Skin of body (tissue), 2 donors: Measurements from ENCODE around the gene COL23A1. TPM values are rescaled to one million over a fixed set of nuclear protein-coding genes. Genes with fewer than 3 reads are reported as not detected.

Experiments used
- DNase-seq: peaks from one replicate; lab custom pipeline; 2025; lab: John Stamatoyannopoulos, UW
- total RNA-seq: library from RNA; depleted of rRNA; stranded (reverse); fragments of >200 nt; gene quantifications from one replicate; pipeline ENCODE4 v1.2.3, GENCODE V29; 2014

COL23A1 gene
- total RNA-seq, 1 donor from 2014 or later = 4.6 TPM

DNA sequence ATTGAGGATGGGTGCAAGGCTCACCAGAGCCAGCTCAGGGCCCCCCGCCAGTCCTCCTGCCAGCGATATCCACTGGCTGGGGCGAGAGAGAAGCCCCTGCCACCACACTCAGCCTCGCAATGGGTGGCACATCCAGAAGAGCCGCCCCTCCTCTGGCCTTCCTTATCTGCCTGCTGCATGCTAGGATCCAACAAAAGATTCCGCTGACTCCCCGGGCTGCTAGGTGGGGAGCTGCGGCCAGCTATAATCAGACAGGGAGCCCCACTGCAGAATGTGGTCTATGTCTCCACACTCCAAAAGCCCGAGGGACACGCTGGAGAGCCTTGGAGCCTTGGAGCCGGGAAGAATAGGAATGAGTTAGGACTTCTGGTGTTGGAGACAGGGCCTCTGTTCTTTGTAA, 32.8 kb downstream of the COL23A1 start:
- DNase-seq = no peak

DNA sequence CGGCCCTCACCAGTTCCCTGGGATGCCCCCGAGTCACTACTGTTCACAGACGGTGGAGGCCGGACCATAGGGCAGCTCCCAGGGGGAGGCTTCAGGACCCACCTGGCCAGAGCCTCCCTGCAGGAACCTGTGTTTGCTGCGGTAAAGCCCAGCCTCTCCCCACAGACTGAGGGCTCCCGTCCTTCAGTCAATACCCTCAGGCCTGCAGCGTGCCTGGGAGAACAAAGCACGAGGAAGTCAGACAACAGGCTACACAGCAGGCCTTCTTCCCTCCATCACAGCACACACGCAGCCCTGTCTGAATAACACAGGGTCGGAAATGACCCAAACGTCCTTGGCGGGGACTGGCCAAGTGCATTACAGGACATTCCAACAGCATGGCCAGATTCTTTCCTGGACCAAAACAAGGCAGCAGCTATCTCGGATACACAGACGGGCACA, 34.4 kb downstream of the COL23A1 start:
- DNase-seq = no peak

DNA sequence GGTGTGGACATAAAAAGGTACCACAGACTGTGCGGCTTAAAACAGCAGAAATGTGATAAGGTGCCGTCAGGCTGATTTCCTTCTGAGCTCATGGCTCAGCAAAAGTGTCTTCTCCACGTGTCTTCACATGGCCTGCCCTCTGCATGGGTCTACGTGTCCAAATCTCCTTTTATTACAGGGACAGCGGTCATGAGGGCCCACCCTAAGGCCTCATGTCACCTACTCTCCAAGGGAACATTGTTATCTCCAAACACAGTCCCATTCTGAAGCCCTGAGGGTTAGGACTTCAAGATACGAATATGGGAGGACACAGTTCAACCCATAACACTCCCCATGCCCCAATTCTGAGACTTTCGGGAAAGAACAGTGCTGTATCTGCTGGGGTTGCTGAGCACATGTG, 35.2 kb downstream of the COL23A1 start:
- DNase-seq = no peak

DNA sequence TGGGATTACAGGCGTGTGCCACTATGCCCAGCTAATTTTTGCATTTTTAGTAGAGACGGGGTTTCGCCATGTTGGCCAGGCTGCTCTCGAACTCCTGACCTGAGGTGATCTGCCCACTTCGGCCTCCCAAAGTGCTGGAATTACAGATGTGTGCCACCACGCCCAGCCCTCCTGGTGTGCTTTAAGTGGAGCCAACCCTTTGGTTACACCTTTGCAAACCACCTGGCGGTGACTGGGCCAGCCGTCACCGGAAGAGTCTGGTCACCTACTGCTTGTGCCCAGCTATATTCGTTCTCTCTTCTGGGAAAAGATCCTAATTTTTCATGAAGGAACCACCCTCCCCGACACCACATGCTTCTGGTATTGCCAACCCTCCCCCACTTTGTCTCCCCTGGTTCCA, 35.9 kb downstream of the COL23A1 start:
- DNase-seq = no peak

DNA sequence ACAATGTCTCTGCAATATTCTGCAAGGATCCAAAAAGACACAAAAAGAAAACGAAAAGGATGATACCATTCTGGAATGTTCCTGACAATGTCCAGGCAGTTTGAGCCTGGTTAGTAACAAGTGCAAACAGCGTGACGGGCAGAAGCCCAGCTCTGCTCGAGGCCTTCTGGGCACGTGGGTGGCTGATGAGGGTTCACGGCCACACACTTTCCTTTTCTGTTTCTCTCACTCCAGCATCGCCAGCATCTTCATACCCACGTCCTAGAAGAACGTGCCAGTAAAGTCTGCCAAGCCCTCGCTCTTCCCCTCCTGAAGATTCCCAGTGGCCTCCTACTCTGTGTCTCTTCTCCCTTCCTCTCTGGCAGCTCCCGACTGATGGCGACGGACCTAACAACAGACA, 36.7 kb downstream of the COL23A1 start:
- no peak for DNase-seq

DNA sequence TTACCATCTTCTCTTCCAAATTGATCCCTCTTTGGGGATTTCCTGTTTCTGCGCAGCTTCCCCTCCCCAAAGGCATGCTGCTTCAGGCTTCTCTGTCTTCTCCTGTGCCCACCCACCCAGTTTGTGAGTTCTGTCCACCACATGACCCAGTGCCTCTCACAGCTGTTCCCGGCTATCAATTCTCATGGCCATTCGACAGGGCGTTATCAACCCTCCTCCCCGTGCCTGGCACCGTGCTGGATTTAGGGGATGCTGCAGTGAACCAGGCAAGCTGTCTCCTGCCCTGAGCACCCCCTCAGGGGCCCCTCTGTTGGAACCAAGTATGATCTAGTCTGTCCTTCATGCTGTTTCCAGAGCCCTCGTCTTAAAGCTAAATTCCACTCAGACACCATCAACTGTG, 38.7 kb downstream of the COL23A1 start:
- no peak for DNase-seq

DNA sequence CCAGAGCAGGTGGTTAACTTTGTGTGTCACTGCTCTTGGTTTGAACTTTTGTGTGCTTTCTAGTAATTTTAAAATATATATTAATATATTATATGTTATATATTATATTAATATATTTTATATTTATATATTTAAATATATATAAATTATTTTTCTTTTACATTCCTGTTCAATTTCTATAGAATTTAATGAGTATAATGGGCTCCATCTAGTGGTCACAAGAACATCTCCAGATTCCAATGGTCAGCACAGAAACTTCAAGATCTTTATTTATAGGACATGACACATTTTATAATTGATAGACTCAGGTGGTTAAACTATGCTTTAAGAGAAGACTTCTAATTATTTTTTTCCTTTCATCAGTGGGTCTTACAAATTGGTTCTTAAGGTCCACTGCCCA, 39.1 kb downstream of the COL23A1 start:
- DNase-seq = peak; percentile 23

DNA sequence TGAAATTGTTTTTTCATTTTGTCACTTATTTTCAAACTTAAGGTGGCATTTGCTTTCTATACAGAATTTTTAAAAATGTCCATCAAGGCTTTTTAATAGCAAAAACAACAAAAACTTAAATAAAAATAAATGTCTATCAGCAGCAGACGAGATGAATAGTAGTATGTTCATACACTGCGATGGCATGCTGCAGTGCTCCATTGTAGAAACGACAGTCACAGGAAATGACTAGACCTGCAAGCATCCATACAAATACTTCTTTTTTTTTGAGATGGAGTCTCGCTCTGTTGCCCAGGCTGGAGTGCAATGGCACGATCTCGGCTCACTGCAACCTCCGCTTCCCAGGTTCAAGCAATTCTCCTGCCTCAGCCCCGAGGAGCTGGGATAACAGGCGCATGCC, 41.4 kb downstream of the COL23A1 start:
- no peak for DNase-seq

DNA sequence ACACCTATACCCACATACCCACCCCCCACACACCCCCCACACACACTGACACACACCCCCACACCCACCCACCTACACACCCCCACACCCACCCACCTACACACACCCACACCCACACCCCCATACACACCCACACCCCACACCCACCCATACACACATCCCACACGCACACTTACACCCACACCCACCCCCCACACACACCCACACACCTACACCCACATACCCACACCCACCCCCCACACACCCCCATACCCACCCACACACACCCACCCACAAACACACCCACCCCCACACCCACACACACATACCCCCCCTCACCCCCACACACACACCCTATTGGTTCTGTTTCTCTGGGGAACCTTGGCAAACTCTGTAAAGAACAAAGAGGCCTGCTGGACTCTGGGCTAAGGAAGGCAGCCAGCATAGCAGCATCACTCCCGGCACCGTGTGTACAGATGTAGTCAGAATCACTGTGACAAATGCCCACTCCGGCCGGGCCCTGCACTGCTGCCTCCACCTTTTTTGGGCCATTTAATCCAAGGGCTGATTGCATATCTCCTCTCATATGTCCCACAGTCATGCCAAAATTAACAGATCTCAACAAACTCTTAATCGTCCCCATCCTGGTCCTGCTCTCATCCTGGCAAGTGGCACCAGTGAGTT, 42.3 kb downstream of the COL23A1 start:
- DNase-seq = no peak

DNA sequence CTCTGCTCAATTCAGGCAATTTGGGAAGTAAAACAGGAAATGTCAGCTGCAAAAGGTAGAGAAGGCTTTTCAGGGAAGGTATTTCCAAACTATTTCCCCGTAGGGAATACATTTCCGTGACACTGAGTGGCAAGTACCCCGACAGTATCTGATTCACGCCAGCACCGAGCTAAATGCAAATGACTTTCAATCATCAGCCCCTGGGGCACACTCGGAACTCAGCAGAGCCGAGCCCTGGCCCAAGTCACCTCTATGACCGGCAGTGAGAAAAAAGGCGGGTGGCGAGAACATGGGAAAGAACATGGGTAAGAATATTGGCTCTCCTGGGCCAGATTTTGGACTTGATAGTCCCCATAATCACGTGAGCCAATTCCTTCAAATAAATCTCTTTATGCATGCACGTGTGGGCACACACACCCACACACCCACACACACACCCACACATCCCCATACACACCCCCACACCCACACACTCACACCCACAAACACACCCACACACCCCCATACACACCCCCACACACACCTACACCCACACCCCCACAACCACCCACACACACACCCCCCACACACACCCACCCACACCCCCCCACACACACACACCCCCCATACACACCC, 43.0 kb downstream of the COL23A1 start:
- no peak for DNase-seq

DNA sequence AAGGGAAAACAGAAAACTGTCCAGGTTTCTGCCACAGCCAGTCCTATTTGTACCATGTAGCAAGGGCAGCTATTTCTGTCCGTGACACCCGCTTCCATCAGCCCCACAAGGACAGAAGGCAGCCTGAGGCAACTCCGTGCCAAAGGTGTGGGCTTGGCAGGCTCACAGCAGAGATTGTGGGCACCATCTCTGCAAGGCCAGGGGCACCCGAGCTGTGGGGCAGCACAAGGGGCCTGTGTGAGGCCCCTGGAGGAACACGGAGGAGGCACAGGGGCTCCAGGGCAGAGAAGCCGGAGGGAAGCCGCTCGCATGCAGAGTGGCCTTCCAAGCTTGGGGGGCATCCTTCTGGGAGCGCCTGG, 43.5 kb downstream of the COL23A1 start:
- DNase-seq = no peak

DNA sequence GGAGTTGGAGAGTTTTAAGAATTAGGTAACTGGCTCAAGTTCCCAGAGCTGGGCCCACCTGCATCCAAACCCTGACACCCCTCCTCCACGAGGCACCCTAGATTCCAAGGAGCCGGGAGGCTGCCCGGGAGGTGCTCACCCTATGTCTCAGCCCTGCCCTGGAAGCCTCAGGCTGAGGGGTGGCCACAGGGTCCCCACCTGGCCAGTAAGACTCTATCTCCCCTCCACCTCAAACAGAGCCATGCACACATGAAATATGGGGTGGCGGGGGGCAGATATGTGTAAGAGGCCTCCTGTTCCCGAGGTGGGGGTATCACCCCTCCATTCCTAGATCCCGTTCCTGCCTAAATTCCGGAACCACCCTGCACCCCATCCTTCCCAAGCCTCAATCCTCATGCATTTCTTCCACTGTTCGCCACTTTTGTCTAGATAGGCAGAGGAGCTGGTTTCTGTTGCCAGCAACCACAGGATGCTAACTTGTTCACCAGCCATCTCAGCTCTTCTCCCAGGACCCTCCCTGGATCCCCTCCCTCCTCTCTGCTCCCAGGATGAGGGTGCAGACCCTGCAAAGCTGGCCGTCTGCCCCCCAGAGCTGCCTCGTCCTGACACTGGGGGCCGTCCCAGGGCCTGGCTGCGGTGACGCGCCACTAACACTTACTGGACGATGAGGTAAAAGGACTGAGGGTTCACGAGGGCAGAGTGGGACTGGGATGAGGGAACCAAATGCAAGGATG, 44.1 kb downstream of the COL23A1 start:
- no peak for DNase-seq

DNA sequence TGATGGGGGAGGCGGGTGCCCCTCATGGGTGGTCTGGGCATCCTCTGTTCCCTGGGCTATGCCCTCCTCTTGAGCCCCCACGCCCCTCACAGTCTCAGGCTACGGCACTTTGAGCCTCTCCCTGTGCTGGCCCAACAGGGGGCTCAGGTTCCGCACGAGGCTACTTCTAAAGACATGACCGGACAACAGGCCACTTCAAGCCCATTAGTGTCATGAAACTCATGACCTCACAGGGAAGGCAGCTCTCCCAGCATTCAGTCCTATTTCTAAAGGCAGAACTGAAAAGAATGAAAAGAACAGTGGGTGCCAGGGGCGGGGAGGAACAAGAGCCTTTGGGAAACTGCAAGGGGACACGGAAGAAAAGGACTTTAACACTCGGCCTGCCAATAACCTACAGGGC, 45.0 kb downstream of the COL23A1 start:
- no peak for DNase-seq

DNA sequence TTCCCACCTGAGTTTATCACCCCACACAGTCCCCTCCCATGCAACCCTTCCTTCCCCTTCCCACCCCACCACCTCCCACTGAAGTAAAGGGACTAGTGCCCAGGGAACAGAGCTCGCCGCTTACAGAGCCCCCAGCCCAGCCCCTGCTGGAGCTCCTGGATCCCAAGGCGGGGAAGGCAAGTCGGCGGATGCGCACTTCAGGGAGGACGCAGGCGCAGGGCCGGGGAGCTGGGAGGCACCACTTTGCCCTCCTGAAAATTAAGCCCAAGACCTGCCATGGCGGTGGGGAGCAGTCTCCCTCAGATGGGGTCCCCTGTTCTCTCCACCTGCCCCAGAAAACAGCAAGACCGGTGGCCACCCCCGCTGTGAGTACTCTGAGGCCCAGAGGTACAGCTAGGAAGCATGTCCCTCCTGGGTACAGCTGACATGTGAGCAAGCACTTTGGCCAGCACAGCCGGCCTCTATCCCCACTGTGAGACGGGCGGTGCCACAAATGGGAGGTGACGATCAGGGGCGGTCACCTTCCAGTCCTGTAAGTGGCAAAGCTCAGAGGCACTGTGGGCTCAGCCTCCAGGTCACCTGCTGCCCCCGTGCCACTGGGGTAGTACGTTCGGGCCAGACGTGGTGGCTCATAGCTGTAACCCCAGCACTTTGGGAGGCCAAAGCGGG, 45.9 kb downstream of the COL23A1 start:
- no peak for DNase-seq

DNA sequence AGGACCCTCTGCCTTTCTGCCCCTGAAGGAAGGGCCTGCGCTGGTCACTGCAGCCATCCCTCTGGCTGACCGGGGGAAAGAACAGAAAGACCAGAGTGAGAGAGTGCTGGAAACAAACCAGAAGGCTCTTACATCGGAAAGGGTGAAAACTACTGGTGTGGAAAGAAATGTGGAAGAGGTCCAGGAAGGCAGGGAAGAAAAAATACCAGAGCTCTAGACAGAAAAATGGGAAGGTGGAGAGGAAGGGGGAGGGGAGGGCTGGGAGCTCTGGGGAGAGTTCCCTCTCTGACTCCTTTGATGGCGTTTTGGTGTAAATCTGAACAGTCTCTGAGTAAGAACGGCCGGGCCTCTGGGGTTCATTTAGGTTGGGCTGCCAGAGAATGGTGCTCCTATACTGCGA, 47.7 kb downstream of the COL23A1 start:
- DNase-seq = no peak

DNA sequence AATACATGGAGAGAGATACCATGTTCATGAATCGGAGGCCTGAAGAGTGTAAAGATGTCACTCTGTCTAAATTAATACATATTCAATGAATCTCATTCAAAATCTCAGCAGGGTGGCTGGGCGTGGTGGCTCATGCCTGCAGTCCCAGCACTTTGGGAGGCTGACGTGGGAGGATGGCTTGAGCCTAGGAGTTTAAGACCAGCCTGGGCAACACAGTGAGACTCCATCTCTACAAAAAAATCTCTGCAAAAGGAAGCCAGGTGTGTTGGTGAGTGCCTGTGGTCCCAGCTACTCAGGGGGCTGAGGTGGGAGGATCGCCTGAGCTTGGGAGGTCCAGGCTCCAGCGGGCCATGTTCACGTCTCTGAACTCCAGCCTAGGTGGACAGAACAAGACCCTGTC, 49.7 kb downstream of the COL23A1 start:
- DNase-seq = no peak

DNA sequence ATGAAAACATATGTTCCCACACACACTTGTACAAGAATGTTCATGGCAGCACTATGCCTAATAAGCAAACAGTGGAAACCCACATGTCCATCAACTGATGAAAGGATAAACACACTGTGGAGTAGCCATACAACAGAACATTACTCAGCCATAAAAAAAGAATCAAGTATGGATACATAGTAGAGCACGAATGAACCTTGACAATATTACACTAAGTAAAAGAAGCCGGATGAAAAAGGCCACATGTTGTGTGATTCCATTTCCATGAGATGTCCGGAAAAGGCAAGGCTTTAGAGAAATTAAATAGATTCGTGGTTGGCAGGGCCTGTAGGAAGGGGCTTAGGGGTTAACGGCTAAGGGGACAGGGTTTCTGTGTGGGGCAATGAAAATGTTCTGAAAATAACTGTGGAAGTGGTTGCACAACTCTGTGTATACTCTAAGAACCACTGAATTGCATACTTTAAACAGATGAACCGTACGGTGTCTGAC, 51.4 kb downstream of the COL23A1 start:
- DNase-seq = no peak

DNA sequence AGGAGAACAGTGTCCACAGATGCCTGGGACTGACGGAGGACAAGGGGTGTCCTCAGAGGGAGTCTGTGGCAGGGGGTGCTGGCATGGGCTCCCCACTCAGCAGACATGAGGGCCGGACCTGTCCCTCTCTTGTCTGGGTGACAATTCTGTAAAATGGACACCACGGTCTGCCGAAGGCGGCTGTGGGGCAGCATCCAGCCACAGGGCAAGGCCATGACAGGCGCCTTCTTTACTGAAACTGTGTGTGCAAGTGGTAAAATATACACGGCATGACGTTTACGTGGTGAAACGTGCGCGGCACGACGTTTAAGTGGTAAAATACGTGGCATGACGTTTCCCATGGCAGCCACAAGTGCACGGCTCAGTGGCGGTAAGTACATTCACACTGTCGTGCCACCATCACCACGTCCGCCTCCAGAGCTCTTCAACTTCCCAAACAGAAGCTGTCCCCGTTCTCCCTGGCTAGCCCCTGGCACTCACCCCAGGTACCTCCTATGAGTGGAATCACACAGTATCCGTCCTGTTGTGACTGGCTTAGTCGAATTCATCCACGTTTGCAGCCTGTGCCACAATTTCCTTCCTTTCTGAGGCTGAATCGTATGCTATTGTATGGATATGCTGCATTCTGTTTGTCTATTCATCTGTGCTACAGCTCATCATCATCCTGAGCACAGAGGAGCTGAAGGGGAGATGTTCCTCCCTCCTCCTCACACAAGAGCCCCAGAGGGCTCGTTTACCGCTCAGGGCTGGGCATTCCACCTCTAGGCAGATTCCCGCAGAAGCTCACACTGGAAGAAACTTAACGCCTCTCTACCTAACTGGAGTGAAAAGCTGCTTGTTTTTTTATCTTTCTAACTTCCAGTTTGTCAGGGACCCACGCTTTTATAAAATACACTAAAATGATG, 52.5 kb downstream of the COL23A1 start:
- no peak for DNase-seq

DNA sequence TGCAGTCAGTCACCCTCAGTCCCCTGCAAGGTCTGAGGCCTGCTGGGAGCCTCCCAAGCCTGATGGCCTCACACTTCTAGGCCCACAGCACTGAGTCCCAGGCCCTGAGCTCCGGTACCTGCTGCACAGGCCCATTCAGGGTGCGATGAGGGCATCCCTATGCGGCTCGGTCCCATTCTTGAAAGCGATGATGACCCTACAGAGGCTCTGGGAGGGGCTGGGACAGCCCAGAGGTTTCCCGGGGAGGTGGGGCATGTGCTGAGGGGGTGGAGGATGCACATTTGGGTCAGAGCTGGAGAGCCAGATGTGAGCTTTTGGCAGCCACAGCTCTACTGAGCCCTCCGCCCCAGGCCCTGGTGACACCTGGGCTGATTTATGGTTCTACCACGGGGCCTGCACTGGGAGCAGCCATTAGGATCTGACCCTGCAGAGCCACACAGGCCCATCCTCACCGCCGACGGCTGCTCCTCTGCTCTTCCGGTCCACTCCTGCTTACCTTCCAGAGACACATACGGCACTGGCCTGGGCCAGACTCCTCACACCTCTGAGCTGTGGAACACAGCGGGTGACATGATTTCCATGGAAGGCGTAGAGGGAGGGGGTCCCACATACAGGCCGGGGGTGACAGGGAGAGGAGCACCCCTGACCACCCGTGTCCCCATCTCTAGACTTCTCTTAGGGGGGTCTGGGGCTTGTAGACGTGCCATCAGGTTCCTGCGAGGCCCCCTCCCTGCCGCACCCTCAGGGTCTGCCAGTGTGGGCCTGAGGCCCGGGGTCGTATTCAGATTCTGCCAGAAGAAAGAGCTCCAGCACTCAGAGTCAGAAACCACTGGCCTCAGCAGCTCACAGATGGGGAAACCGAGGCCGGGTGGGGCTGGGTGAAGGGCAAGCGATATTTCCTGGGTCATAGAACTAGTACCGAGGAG, 53.4 kb downstream of the COL23A1 start:
- DNase-seq = no peak
